Measurements from ENCODE around the gene EXOSC5. TPM values are rescaled to one million over a fixed set of nuclear protein-coding genes. Genes with fewer than 3 reads are reported as not detected.

The EXOSC5 gene
- polyA plus RNA-seq, 1 donor from 2014 or later, result 42.0 TPM

- no peaks in the 10 kb centered on the region for H3K27me3 ChIP-seq (ENCODE audit: insufficient read depth, low read depth, low read length)
- H3K4me3 ChIP-seq (ENCODE audit: low read length), result no peak overlapping the region
- no peaks in the 10 kb centered on the region for H3K79me2 ChIP-seq (replicated peaks; ENCODE audit: insufficient read depth, low read length)
- H3K27ac ChIP-seq (ENCODE audit: low read length), result no peak overlapping the region
- no peaks in the 10 kb centered on the region for H3F3A ChIP-seq (ENCODE audit: insufficient read depth, low read length, poor library complexity, severe bottlenecking)
- H2AFZ ChIP-seq (ENCODE audit: low read depth, low read length), result no peak overlapping the region
- H3K9me3 ChIP-seq (ENCODE audit: low read length), result no peaks in the 10 kb centered on the region
- H3K36me3 ChIP-seq (ENCODE audit: insufficient read depth, low read length), result no peaks in the 10 kb centered on the region
- no peak overlapping the region for H3K9ac ChIP-seq (ENCODE audit: low read length)
- H4K20me1 ChIP-seq (ENCODE audit: insufficient read depth), result no peaks in the 10 kb centered on the region
- no peak for TF ChIP-seq EP300 (conservative IDR thresholded peaks at IDR 0.05; ENCODE audit: poor library complexity, severe bottlenecking)
- H3K4me2 ChIP-seq (ENCODE audit: low read length), result no peak overlapping the region
- no peaks in the 10 kb centered on the region for H3K9me2 ChIP-seq (ENCODE audit: insufficient read depth, low read length)
Measured at GRCh38 chr19:41411968-41412265, 14.8 kb upstream of the EXOSC5 start.

DNA sequence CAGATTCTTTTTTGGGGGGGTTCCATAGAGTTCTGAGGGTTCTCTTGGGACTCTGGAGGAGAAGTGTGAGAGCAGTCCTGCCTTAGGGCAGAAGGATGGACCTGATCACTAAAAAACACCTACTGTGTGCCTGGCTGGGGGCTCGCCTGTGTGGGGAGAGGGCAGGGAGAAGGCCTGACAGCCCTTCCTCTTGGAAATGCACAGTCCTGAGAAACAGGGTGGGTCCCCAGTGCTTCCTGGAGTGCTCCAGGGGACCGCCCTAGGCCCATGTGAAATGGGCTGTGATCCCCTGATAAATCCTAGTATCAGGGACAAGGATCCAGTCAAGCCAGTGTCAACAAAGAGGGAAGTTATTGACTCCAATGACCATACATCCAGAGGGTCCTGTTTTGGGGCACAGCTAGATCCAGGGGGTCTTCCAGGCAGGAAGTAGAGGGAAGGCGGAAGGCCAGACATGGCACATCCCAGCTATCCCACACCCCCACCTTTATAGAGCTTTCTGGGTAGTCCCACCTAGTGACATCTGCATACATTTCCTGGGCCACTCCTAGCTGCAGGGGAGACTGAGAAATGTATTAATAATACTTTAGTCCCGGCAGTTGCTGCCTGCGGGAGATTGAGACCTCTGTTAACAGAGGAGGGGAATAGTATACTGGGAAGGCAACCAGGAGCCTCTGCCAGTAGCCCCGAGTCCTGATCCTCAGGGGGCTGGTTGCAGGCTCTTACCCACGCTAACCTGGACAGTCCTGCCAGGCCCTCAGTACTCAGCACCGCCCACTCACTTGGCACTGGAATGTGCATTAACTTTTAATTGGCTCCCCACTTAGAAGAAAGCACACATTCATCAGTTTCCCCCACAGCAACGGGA, 14.2 kb upstream of the EXOSC5 start:
- no peak overlapping the region for H2AFZ ChIP-seq (ENCODE audit: low read depth, low read length)
- H3K9me3 ChIP-seq (ENCODE audit: low read length), result no peaks in the 10 kb centered on the region
- H3K27me3 ChIP-seq (ENCODE audit: insufficient read depth, low read depth, low read length), result no peaks in the 10 kb centered on the region
- no peaks in the 10 kb centered on the region for H3K36me3 ChIP-seq (ENCODE audit: insufficient read depth, low read length)
- no peaks in the 10 kb centered on the region for H3K9me2 ChIP-seq (ENCODE audit: insufficient read depth, low read length)
- H3K9ac ChIP-seq (ENCODE audit: low read length), result no peak overlapping the region
- H3K4me3 ChIP-seq (ENCODE audit: low read length), result no peak overlapping the region
- H3K27ac ChIP-seq (ENCODE audit: low read length), result no peak overlapping the region
- H3K4me2 ChIP-seq (ENCODE audit: low read length), result no peak overlapping the region
- no peaks in the 10 kb centered on the region for H3F3A ChIP-seq (ENCODE audit: insufficient read depth, low read length, poor library complexity, severe bottlenecking)
- no peaks in the 10 kb centered on the region for H3K79me2 ChIP-seq (replicated peaks; ENCODE audit: insufficient read depth, low read length)
- H4K20me1 ChIP-seq (ENCODE audit: insufficient read depth), result no peaks in the 10 kb centered on the region
- no peak for TF ChIP-seq MXI1 (conservative IDR thresholded peaks at IDR 0.05; ENCODE audit: poor library complexity, severe bottlenecking)
- TF ChIP-seq EP300 (conservative IDR thresholded peaks at IDR 0.05; ENCODE audit: poor library complexity, severe bottlenecking), result no peak
- TF ChIP-seq TAF1 (IDR thresholded peaks at IDR 0.05; ENCODE audit: low read depth), result no peak
- TF ChIP-seq, protein P1, sequence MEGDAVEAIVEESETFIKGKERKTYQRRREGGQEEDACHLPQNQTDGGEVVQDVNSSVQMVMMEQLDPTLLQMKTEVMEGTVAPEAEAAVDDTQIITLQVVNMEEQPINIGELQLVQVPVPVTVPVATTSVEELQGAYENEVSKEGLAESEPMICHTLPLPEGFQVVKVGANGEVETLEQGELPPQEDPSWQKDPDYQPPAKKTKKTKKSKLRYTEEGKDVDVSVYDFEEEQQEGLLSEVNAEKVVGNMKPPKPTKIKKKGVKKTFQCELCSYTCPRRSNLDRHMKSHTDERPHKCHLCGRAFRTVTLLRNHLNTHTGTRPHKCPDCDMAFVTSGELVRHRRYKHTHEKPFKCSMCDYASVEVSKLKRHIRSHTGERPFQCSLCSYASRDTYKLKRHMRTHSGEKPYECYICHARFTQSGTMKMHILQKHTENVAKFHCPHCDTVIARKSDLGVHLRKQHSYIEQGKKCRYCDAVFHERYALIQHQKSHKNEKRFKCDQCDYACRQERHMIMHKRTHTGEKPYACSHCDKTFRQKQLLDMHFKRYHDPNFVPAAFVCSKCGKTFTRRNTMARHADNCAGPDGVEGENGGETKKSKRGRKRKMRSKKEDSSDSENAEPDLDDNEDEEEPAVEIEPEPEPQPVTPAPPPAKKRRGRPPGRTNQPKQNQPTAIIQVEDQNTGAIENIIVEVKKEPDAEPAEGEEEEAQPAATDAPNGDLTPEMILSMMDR (IDR thresholded peaks at IDR 0.05; ENCODE audit: poor library complexity, severe bottlenecking), result no peak
- no peak for TF ChIP-seq SMC3 (conservative IDR thresholded peaks at IDR 0.05; ENCODE audit: poor library complexity)
- TF ChIP-seq, protein P2, sequence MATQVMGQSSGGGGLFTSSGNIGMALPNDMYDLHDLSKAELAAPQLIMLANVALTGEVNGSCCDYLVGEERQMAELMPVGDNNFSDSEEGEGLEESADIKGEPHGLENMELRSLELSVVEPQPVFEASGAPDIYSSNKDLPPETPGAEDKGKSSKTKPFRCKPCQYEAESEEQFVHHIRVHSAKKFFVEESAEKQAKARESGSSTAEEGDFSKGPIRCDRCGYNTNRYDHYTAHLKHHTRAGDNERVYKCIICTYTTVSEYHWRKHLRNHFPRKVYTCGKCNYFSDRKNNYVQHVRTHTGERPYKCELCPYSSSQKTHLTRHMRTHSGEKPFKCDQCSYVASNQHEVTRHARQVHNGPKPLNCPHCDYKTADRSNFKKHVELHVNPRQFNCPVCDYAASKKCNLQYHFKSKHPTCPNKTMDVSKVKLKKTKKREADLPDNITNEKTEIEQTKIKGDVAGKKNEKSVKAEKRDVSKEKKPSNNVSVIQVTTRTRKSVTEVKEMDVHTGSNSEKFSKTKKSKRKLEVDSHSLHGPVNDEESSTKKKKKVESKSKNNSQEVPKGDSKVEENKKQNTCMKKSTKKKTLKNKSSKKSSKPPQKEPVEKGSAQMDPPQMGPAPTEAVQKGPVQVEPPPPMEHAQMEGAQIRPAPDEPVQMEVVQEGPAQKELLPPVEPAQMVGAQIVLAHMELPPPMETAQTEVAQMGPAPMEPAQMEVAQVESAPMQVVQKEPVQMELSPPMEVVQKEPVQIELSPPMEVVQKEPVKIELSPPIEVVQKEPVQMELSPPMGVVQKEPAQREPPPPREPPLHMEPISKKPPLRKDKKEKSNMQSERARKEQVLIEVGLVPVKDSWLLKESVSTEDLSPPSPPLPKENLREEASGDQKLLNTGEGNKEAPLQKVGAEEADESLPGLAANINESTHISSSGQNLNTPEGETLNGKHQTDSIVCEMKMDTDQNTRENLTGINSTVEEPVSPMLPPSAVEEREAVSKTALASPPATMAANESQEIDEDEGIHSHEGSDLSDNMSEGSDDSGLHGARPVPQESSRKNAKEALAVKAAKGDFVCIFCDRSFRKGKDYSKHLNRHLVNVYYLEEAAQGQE (IDR thresholded peaks at IDR 0.05; ENCODE audit: borderline replicate concordance), result no peak
- TF ChIP-seq EZH2 (IDR thresholded peaks at IDR 0.05; ENCODE audit: borderline replicate concordance, insufficient read depth, low read length, poor library complexity, severe bottlenecking), result no peak
- TF ChIP-seq RAD21 (conservative IDR thresholded peaks at IDR 0.05), result no peak
- TF ChIP-seq POLR2AphosphoS5 (IDR thresholded peaks at IDR 0.05), result no peak
